ENCODE results near the gene MAT1A. TPM values are rescaled to one million over a fixed set of nuclear protein-coding genes. Genes with fewer than 3 reads are reported as not detected.
"Not testable (repeated sequence)": the region's sequence is repeated elsewhere in the genome, so short reads cannot be mapped to it uniquely, and the experiment has no call there.

MAT1A gene
- total RNA-seq, 1 experiment from 2014 or later, result not detected

DNA sequence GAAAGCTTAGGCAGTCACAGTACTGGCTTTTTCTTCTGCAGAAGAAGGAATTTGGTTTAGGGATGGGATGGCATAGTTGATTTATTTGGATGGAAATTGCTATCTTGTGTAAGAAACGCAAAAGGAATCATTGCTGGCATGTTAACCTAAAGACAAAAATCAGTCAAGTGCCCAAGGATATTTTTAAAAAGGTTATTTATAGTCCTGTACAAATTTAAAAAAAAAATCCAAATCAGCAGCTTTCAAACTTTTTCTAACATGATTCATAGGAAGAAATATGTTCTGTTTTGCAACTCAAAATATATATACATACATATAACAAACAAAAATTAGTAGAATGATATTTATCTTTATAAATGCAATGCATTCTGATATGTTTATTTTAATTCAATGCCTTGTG lies 55.6 kb downstream of the MAT1A start:
- DNase-seq (ENCODE audit: low read depth), result not testable (repeated sequence)

DNA sequence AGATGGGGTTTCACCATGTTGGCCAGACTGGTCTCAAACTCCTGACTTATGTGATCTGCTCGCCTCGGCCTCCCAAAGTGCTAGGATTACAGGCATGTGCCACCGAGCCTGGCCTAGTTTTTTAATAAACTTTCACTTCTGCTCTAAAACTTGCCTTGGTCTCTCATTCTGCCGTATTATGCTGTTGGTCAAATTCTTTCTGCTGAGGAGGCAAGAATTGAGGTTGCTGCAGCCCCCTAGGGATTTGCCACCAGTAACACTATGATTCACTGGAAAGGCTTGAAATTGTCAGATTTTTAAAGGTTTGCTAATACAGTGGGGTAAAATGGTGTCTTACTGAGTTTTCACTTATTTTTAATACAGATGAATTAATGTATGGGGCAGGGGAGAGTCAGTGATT lies 62.7 kb downstream of the MAT1A start:
- DNase-seq (ENCODE audit: low read depth), result not testable (repeated sequence)

- DNase-seq (ENCODE audit: low read depth), result not testable (repeated sequence)
Measured at GRCh38 chr10:80223031-80223419, 66.4 kb downstream of the MAT1A start.

Other genes with a start within 250 kb of the MAT1A start
- 14.5 and 16.0 TPM in 2 replicates for gene TMEM254, start 211.0 kb downstream of the MAT1A start, total RNA-seq (2014; rRNA removed; shearing (Covaris generic))
- gene PLAC9, start 156.9 kb downstream of the MAT1A start, total RNA-seq (2014; rRNA removed; shearing (Covaris generic)), result 0.78 and 1.2 TPM in 2 replicates
- gene ANXA11, start 84.1 kb downstream of the MAT1A start, total RNA-seq (2014; rRNA removed; shearing (Covaris generic)), result 88.0 and 104 TPM in 2 replicates
- gene DYDC1, start 67.1 kb upstream of the MAT1A start, total RNA-seq (2014; rRNA removed; shearing (Covaris generic)), result not detected in 2 replicates
- not detected in 2 replicates for gene DYDC2, start 67.1 kb upstream of the MAT1A start, total RNA-seq (2014; rRNA removed; shearing (Covaris generic))
- gene PRXL2A, start 118.9 kb upstream of the MAT1A start, total RNA-seq (2014; rRNA removed; shearing (Covaris generic)), result 13.2 and 13.6 TPM in 2 replicates
- gene TSPAN14, start 164.7 kb upstream of the MAT1A start, total RNA-seq (2014; rRNA removed; shearing (Covaris generic)), result 56.4 and 67.0 TPM in 2 replicates
- gene SH2D4B, start 248.2 kb upstream of the MAT1A start, total RNA-seq (2014; rRNA removed; shearing (Covaris generic)), result 0.10 TPM in 1 of 2 replicates, not detected in the other

All from RPMI7951 (cell line).